ENCODE data around the gene DDX23. TPM values are rescaled to one million over a fixed set of nuclear protein-coding genes. Genes with fewer than 3 reads are reported as not detected.
"Not testable (repeated sequence)": the region's sequence is repeated elsewhere in the genome, so short reads cannot be mapped to it uniquely, and the experiment has no call there.

Gene DDX23
- polyA plus RNA-seq, 2 of the 4 experiments (the other 2 are of a cell fraction): 116 to 132 TPM

GRCh38 chr12:48857278-48857994, 5.5 kb upstream of the DDX23 start:
- ATAC-seq: no peak
- ChIA-PET POLR2A (interaction anchor here (1.1 to 3.2 kb wide), 2 partner anchors 9 to 25 kb away, joined by 3 to 35 read pairs; partner anchors contain the start of gene RND1), CTCF (interaction anchor here (2.1 to 25.5 kb wide), 4 partner anchors 19 to 130 kb away, joined by 6 to 1365 read pairs (median 163); partner anchors contain the start of genes FKBP11 and RND1)
- Histone ChIP-seq H3K27ac (no peak overlapping the region), H3K4me2 (no peak overlapping the region), H3K9me3 (no peaks in the 10 kb centered on the region), H3K4me1 (peaks cover 32% of the 10 kb centered on the region), H3K4me3 (no peak overlapping the region)
- no peak for FAIRE-seq
- WGBS (ENCODE audit: missing lambda C conversion rate): 86% methylated on average over 12 of the region's 13 CpGs
- no peak for DNase-seq (ENCODE audit: low read depth in 1 of 2, low spot score in 1 of 2)
- TF ChIP-seq CEBPB (IDR thresholded peaks at IDR 0.05) (no peak), POLR2AphosphoS2 (conservative IDR thresholded peaks at IDR 0.05; ENCODE audit: low read length) (peak; percentile 91)
- TF ChIP-seq, protein P1, sequence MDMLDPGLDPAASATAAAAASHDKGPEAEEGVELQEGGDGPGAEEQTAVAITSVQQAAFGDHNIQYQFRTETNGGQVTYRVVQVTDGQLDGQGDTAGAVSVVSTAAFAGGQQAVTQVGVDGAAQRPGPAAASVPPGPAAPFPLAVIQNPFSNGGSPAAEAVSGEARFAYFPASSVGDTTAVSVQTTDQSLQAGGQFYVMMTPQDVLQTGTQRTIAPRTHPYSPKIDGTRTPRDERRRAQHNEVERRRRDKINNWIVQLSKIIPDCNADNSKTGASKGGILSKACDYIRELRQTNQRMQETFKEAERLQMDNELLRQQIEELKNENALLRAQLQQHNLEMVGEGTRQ (IDR thresholded peaks at IDR 0.05): peak; percentile 2; the same call in 1 of the 2 replicates

DNA sequence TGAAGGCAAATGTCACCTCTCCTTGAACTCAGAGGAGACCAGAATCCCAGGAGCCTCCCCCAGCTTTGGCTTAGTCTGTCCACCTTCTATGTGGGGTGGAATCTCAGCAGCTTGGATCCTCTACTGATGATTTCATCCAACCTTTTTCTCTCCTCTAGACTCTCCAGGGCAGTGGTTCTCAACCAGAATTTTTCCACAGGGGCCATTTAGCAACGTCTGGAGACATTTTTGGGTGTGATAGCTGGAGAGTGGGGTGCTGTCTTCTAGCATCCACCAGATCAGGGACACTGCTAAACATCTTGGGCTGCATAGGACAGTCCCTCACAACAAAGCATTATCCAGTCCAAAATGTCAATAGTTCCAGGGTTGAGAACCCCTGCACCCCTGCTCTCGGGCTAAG, 4.4 kb upstream of the DDX23 start:
- CTCF ChIA-PET: interaction anchor here (1.1 to 25.5 kb wide), 6 partner anchors 20 to 131 kb away, joined by 3 to 1365 read pairs (median 17); partner anchors contain the start of genes FKBP11, RND1 and WNT1
- DNase-seq (ENCODE audit: low read depth in 1 of 2, low spot score in 1 of 2): no peak
- TF ChIP-seq HMGXB4 (CRISPR knock-in tag; IDR thresholded peaks at IDR 0.05; ENCODE audit: borderline replicate concordance) (no peak), TP53 (CRISPR knock-in tag; IDR thresholded peaks at IDR 0.05) (no peak), KDM1A (IDR thresholded peaks at IDR 0.05; ENCODE audit: low read depth) (no peak), CHD2 (IDR thresholded peaks at IDR 0.05; ENCODE audit: low read length, partially characterized antibody) (no peak), FOXS1 (CRISPR knock-in tag; IDR thresholded peaks at IDR 0.05) (no peak), POLR2AphosphoS2 (conservative IDR thresholded peaks at IDR 0.05; ENCODE audit: low read length) (peak; percentile 98), ESRRA (IDR thresholded peaks at IDR 0.05; ENCODE audit: borderline replicate concordance, low read length) (no peak), KDM5A (IDR thresholded peaks at IDR 0.05) (no peak), HOXB5 (CRISPR knock-in tag; IDR thresholded peaks at IDR 0.05) (no peak), HDAC2 (IDR thresholded peaks at IDR 0.05) (no peak), HOXA7 (CRISPR knock-in tag; IDR thresholded peaks at IDR 0.05) (0 out of 2 replicates have a peak, but pooled peaks have one; percentile 72), PHF8 (IDR thresholded peaks at IDR 0.05; ENCODE audit: borderline replicate concordance, low read depth) (no peak), MYC (IDR thresholded peaks at IDR 0.05; ENCODE audit: borderline replicate concordance, low read length) (no peak), TFCP2L1 (CRISPR knock-in tag; IDR thresholded peaks at IDR 0.05) (no peak)
- TF ChIP-seq, protein P2, sequence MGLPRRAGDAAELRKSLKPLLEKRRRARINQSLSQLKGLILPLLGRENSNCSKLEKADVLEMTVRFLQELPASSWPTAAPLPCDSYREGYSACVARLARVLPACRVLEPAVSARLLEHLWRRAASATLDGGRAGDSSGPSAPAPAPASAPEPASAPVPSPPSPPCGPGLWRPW (IDR thresholded peaks at IDR 0.05): no peak
- TF ChIP-seq, protein P3, sequence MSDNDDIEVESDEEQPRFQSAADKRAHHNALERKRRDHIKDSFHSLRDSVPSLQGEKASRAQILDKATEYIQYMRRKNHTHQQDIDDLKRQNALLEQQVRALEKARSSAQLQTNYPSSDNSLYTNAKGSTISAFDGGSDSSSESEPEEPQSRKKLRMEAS (IDR thresholded peaks at IDR 0.05): no peak
- Histone ChIP-seq H3K4me2 (no peak overlapping the region), H3K27ac (no peak overlapping the region), H3K4me3 (no peak overlapping the region), H3K4me1 (peaks cover 21% of the 10 kb centered on the region), H3K9me3 (no peaks in the 10 kb centered on the region)
- no peak for ATAC-seq
- WGBS (ENCODE audit: missing lambda C conversion rate): 74% methylated on average over 2 of the region's 2 CpGs
- no peak for FAIRE-seq
- POLR2A ChIA-PET: interaction anchor here (0.5 to 3.2 kb wide), 4 partner anchors 10 to 34 kb away, joined by 3 to 35 read pairs (median 4); partner anchors contain the start of gene RND1

DNA sequence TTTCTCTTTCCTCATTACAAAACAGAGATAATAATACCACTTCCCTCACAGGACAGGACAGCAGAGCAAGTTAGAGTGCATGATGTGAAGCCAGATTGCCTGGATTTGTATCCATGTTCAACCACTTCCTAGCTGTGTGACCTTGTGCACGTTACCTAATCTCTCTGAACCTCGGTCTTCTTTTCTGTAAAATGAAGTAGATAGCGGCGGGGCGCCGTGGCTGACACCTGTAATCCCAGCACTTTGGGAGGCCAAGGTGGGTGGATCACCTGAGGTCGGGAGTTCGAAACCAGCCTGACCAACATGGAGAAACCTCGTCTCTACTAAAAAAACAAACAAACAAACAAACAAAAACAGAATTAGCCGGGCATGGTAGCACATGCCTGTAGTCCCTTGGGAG, 3.0 kb upstream of the DDX23 start:
- POLR2A ChIA-PET: interaction anchor here (3.5 to 4.4 kb wide), 2 partner anchors 11 to 35 kb away, joined by 54 to 126 read pairs; partner anchors contain the start of gene RND1
- ATAC-seq: not testable (repeated sequence)

More for the DNA sequence above, 3.0 kb upstream of the DDX23 start:
- not testable (repeated sequence) for H3K4me2 ChIP-seq; DNase-seq (ENCODE audit: low read depth in 1 of 2, low spot score in 1 of 2); H3K27ac ChIP-seq; H3K4me3 ChIP-seq; H3K9me3 ChIP-seq; FAIRE-seq
- CTCF ChIA-PET: interaction anchor here (1.6 to 25.5 kb wide), 10 partner anchors 20 to 140 kb away, joined by 4 to 1365 read pairs (median 19); partner anchors contain the start of genes CACNB3, FKBP11, RND1 and WNT1
- peak; percentile 11 for TF ChIP-seq ZFP36 (IDR thresholded peaks at IDR 0.05; ENCODE audit: borderline replicate concordance, partially characterized antibody)
- H3K4me1 ChIP-seq: peaks cover 22% of the 10 kb centered on the region; the same call in 2 of the 3 replicates
- 91% methylated on average over 10 of the region's 10 CpGs for WGBS (ENCODE audit: missing lambda C conversion rate)
